Endodermal cell (in vitro differentiated cells): ENCODE results near the gene DIP2B. TPM values are rescaled to one million over a fixed set of nuclear protein-coding genes. Genes with fewer than 3 reads are reported as not detected.

Source experiments
- DNase-seq: peaks from one replicate; pipeline ENCODE4 v3.0.0-alpha.2; 2017
- H3K27ac ChIP-seq: 2 replicates; pipeline ENCODE4 v1.5.1; 2013; ENCODE audit warnings: mild to moderate bottlenecking, low read depth, low read length, moderate library complexity
- H3K27me3 ChIP-seq: 2 replicates; pipeline ENCODE4 v1.6.1; 2013; ENCODE audit warnings: mild to moderate bottlenecking, low read length, moderate library complexity; ENCODE audit not compliant: insufficient read depth, control insufficient read depth, poor library complexity, severe bottlenecking
- H3K36me3 ChIP-seq: 2 replicates; pipeline ENCODE4 v1.7.0; 2013; ENCODE audit warnings: mild to moderate bottlenecking, low read length, moderate library complexity; ENCODE audit not compliant: control insufficient read depth, insufficient read depth
- H3K4me1 ChIP-seq: one replicate; pipeline ENCODE4 v1.7.0; 2013; ENCODE audit warnings: low read length; ENCODE audit not compliant: control insufficient read depth, insufficient read depth
- H3K4me3 ChIP-seq: 2 replicates; pipeline ENCODE4 v1.5.1; 2013; ENCODE audit warnings: mild to moderate bottlenecking, low read length, moderate library complexity
- H3K9ac ChIP-seq: 2 replicates; pipeline ENCODE4 v1.6.1; 2013; ENCODE audit warnings: mild to moderate bottlenecking, low read length, moderate library complexity; ENCODE audit not compliant: poor library complexity, severe bottlenecking; ENCODE audit errors: extremely low read depth
- H3K9me3 ChIP-seq: 2 replicates; pipeline ENCODE4 v1.6.1; 2013; ENCODE audit warnings: mild to moderate bottlenecking, low read length, moderate library complexity; ENCODE audit not compliant: control insufficient read depth
- H3K27ac Mint-ChIP-seq: 2 replicates; pipeline ENCODE4 v1.8.0; 2020; ENCODE audit warnings: mixed read lengths
- H3K27me3 Mint-ChIP-seq: 2 replicates; pipeline ENCODE4 v1.8.0; 2021; ENCODE audit warnings: mild to moderate bottlenecking, mixed read lengths; ENCODE audit not compliant: insufficient read depth
- H3K36me3 Mint-ChIP-seq: 2 replicates; pipeline ENCODE4 v1.8.0; 2020; ENCODE audit warnings: low read depth, mixed read lengths
- H3K4me1 Mint-ChIP-seq: 2 replicates; pipeline ENCODE4 v1.8.0; 2020; ENCODE audit warnings: mixed read lengths
- H3K4me3 Mint-ChIP-seq: 2 replicates; pipeline ENCODE4 v1.8.0; 2020; ENCODE audit warnings: mild to moderate bottlenecking, moderate library complexity, mixed read lengths
- H3K9me3 Mint-ChIP-seq: 2 replicates; pipeline ENCODE4 v1.8.0; 2020; ENCODE audit warnings: mild to moderate bottlenecking, mixed read lengths
- WGBS, 2 experiments: methylation state at CpG; one replicate each; pipeline versions ENCODE4 v1.1.5 to v1.1.7; 2013; ENCODE audit warnings: missing lambda C conversion rate in 2 of 2, mixed read lengths in 1 of 2; ENCODE audit not compliant: insufficient coverage in 1 of 2, insufficient read length in 1 of 2; 5-methylcytosine and 5-hydroxymethylcytosine counted together
- total RNA-seq, 2 donors: library from RNA; stranded (reverse); fragmentation: NEBNext Ultra II Directional in 1 of 2; extraction: Animal tissue kit (Norgen Biotek cat#: 25700) in 1 of 2; gene quantifications; 2 replicates in 1 of 2; 3 replicates in 1 of 2; pipeline ENCODE4 v1.2.1, GENCODE V29; 2021
- TF ChIP-seq, protein P1 (sequence below): fragments of 200-600 bp; sonication (generic); conservative IDR thresholded peaks from 2 replicates; pipeline ENCODE4 v1.5.0; 2021; ENCODE audit warnings: antibody characterized with exemption, mild to moderate bottlenecking

The DIP2B gene
- total RNA-seq, 2 donors from 2014 or later: 20.6 to 21.3 TPM

DNA sequence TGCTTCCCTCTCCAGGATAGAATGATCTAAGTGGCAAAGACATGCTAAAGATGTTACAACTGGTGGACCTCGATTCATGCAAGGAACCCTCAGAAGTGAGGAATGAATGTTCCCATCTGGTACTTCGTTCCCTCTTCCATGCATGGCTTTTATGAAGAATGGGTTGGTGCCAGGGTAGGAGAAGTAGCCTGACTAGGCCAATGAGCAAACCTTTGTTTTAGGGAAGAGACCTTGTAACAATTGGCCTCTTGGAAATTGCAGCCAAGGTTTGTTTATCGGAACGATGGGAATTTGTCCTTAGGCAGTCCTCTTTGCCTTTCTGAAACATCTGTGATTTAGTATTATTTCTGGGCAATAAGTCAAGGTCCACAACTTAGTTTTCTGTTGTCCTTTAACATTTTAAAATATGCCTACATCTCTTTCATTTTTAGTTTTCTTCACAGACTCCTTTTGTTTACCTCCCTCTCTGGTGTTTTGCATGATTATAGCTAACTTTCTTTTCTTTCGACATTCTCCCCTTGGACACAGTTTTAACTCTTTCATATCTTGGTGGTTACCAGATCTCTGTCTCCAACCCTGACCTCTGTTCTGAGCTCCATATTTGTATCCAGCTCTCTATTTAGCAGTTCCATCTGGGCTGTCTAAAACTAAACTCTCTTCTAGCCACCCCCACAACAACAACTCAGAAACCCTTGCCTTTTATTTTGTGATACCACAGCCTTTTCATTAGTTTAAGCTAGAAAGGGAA lies 70.0 kb downstream of the DIP2B start:
- Histone ChIP-seq H3K4me1 (no peaks in the 10 kb centered on the region), H3K4me3 (no peak overlapping the region), H3K36me3 (no peaks in the 10 kb centered on the region), H3K27ac (peak overlapping the region; percentile 22), H3K27me3 (no peaks in the 10 kb centered on the region), H3K9me3 (no peaks in the 10 kb centered on the region), H3K9ac (no peak overlapping the region)
- no peak overlapping the region for H3K4me3 Mint-ChIP-seq
- no peaks in the 10 kb centered on the region for H3K27me3 Mint-ChIP-seq
- TF ChIP-seq, protein P1, sequence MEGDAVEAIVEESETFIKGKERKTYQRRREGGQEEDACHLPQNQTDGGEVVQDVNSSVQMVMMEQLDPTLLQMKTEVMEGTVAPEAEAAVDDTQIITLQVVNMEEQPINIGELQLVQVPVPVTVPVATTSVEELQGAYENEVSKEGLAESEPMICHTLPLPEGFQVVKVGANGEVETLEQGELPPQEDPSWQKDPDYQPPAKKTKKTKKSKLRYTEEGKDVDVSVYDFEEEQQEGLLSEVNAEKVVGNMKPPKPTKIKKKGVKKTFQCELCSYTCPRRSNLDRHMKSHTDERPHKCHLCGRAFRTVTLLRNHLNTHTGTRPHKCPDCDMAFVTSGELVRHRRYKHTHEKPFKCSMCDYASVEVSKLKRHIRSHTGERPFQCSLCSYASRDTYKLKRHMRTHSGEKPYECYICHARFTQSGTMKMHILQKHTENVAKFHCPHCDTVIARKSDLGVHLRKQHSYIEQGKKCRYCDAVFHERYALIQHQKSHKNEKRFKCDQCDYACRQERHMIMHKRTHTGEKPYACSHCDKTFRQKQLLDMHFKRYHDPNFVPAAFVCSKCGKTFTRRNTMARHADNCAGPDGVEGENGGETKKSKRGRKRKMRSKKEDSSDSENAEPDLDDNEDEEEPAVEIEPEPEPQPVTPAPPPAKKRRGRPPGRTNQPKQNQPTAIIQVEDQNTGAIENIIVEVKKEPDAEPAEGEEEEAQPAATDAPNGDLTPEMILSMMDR: no peak
- H3K27ac Mint-ChIP-seq: peak overlapping the region; percentile 57
- peaks cover 28% of the 10 kb centered on the region for H3K4me1 Mint-ChIP-seq
- H3K36me3 Mint-ChIP-seq: no peaks in the 10 kb centered on the region
- DNase-seq: no peak
- H3K9me3 Mint-ChIP-seq: no peaks in the 10 kb centered on the region
- 77 to 79% methylated on average over 5 of the region's 5 CpGs for WGBS, 2 experiments

DNA sequence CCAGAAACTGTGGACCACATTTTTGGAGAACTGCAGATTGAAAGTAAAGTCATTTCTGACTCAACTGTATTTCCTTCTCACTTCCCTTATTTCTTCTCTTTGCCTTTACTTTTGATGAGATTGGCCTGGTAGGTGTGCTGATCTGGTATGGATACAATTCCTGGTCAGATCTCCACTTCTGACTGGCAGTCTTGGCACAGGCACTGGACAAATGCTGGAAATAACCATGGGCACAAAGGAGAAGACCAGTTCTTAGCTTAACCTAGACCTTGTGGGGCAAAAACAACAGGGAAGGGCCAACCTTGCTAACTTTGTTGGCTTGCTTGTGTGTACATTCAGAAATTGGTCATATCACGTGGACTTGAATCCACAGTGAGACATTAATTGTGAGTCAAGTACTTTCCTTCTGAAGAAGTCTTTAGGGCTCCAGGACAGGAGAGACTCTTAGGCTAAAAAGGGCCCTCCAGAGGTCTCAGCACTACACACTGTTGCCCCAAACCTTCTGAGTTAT lies 75.0 kb downstream of the DIP2B start:
- no peak overlapping the region for H3K4me3 ChIP-seq
- no peaks in the 10 kb centered on the region for H3K36me3 ChIP-seq
- no peaks in the 10 kb centered on the region for H3K4me1 ChIP-seq
- H3K9me3 ChIP-seq: no peaks in the 10 kb centered on the region
- WGBS, 2 experiments: 95 to 100% methylated on average over 1 of the region's 1 CpG
- no peaks in the 10 kb centered on the region for H3K27me3 ChIP-seq
- Mint-ChIP-seq H3K4me3 (no peak overlapping the region), H3K4me1 (peaks cover 10% of the 10 kb centered on the region), H3K27ac (no peak overlapping the region), H3K9me3 (no peaks in the 10 kb centered on the region), H3K36me3 (no peaks in the 10 kb centered on the region), H3K27me3 (no peaks in the 10 kb centered on the region)
- no peak overlapping the region for H3K27ac ChIP-seq
- DNase-seq: no peak
- TF ChIP-seq, protein P1: no peak
- H3K9ac ChIP-seq: no peak overlapping the region

DNA sequence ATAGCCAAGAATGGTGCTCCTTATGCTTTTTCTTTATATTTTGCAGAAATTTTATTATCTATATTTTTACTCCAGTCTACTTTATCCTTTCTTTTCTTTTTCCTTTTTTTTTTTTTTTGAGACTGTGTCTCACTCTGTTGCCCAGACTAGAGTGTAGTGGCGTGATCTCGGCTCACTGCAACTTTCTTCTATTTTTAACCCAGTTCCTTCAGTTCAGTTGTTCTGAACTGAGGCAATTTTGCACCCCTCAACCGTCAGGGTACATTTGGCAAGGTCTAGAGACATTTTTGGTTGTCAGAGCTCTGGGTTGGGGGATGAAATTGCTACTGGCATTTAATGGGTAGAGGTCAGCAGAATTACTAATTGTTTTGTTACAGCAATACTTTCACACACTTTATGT lies 75.7 kb downstream of the DIP2B start:
- no peaks in the 10 kb centered on the region for H3K27me3 ChIP-seq
- Mint-ChIP-seq H3K4me1 (peaks cover 4% of the 10 kb centered on the region), H3K27ac (peak overlapping the region; percentile 44), H3K36me3 (no peaks in the 10 kb centered on the region), H3K27me3 (no peaks in the 10 kb centered on the region), H3K9me3 (no peaks in the 10 kb centered on the region), H3K4me3 (no peak overlapping the region)
- WGBS, 2 experiments: 98% methylated on average over 3 of the region's 3 CpGs; no CpG with 5 or more reads in 1 of the 2 experiments
- H3K4me3 ChIP-seq: no peak overlapping the region
- DNase-seq: no peak
- H3K9me3 ChIP-seq: no peaks in the 10 kb centered on the region
- no peak overlapping the region for H3K9ac ChIP-seq
- TF ChIP-seq, protein P1: no peak
- H3K36me3 ChIP-seq: no peaks in the 10 kb centered on the region
- H3K4me1 ChIP-seq: no peaks in the 10 kb centered on the region
- no peak overlapping the region for H3K27ac ChIP-seq
